HFFc6 (cell line): Measurements from ENCODE around the gene S100B. TPM values are rescaled to one million over a fixed set of nuclear protein-coding genes. Genes with fewer than 3 reads are reported as not detected.

Experiments
- DNase-seq: peaks from one replicate; pipeline ENCODE4 v3.0.0-alpha.2; 2018
- H3K27ac Mint-ChIP-seq: 2 replicates; pipeline ENCODE4 v1.8.0; 2020; ENCODE audit warnings: mild to moderate bottlenecking, mixed read lengths
- H3K27me3 Mint-ChIP-seq: 2 replicates; pipeline ENCODE4 v1.8.0; 2021; ENCODE audit warnings: mild to moderate bottlenecking, moderate library complexity, mixed read lengths; ENCODE audit not compliant: insufficient read depth
- H3K36me3 Mint-ChIP-seq: 2 replicates; pipeline ENCODE4 v1.8.0; 2021; ENCODE audit warnings: low read depth, mixed read lengths
- H3K4me1 Mint-ChIP-seq: 2 replicates; pipeline ENCODE4 v1.8.0; 2020; ENCODE audit warnings: low read depth, mixed read lengths
- H3K4me3 Mint-ChIP-seq: 2 replicates; pipeline ENCODE4 v1.8.0; 2020; ENCODE audit warnings: mild to moderate bottlenecking, moderate library complexity, mixed read lengths
- H3K9me3 Mint-ChIP-seq: 2 replicates; pipeline ENCODE4 v1.8.0; 2020; ENCODE audit warnings: mild to moderate bottlenecking, mixed read lengths
- CTCF ChIP-seq: fragments of 200-600 bp; sonication (generic); IDR thresholded peaks from 2 replicates; pipeline ENCODE4 v1.5.0; 2021; ENCODE audit warnings: antibody characterized with exemption, mild to moderate bottlenecking
- total RNA-seq, 6 experiments: library from RNA; stranded (reverse); fragmentation: NEBNext Ultra II Directional; extraction: Animal tissue kit (Norgen Biotek cat#: 25700); gene quantifications; 2 replicates in 1 of 6; 3 replicates in 5 of 6; pipeline ENCODE4 v1.2.3, GENCODE V29; 2021

Gene S100B
- total RNA-seq, 6 experiments from 2014 or later, result not detected

GRCh38 chr21:46557919-46558392 lies 46.9 kb downstream of the S100B start:
- Mint-ChIP-seq H3K27me3 (peaks cover 2% of the 10 kb centered on the region; the same call in 1 of the 2 replicates), H3K36me3 (peaks cover 24% of the 10 kb centered on the region), H3K4me3 (no peak overlapping the region), H3K27ac (no peak overlapping the region), H3K4me1 (no peaks in the 10 kb centered on the region), H3K9me3 (no peaks in the 10 kb centered on the region)
- TF ChIP-seq CTCF, result no peak
- no peak for DNase-seq

GRCh38 chr21:46557469-46557868 lies 47.4 kb downstream of the S100B start:
- DNase-seq, result no peak
- H3K4me1 Mint-ChIP-seq, result no peaks in the 10 kb centered on the region
- no peaks in the 10 kb centered on the region for H3K9me3 Mint-ChIP-seq
- H3K27ac Mint-ChIP-seq, result no peak overlapping the region
- peaks cover 2% of the 10 kb centered on the region; the same call in 1 of the 2 replicates for H3K27me3 Mint-ChIP-seq
- H3K36me3 Mint-ChIP-seq, result peaks cover 23% of the 10 kb centered on the region
- H3K4me3 Mint-ChIP-seq, result no peak overlapping the region
- no peak for TF ChIP-seq CTCF

- H3K27me3 Mint-ChIP-seq, result peaks cover 2% of the 10 kb centered on the region; the same call in 1 of the 2 replicates
Measured at GRCh38 chr21:46556802-46557201, 48.1 kb downstream of the S100B start.

GRCh38 chr21:46555678-46556077 lies 49.2 kb downstream of the S100B start:
- no peak overlapping the region for H3K4me3 Mint-ChIP-seq
- H3K9me3 Mint-ChIP-seq, result no peaks in the 10 kb centered on the region
- no peak for DNase-seq
- H3K4me1 Mint-ChIP-seq, result no peaks in the 10 kb centered on the region
- no peak for TF ChIP-seq CTCF
- H3K36me3 Mint-ChIP-seq, result peaks cover 17% of the 10 kb centered on the region
- H3K27me3 Mint-ChIP-seq, result peaks cover 2% of the 10 kb centered on the region; the same call in 1 of the 2 replicates
- no peak overlapping the region for H3K27ac Mint-ChIP-seq

More at GRCh38 chr21:46556802-46557201, 48.1 kb downstream of the S100B start:
- H3K36me3 Mint-ChIP-seq, result peaks cover 17% of the 10 kb centered on the region
- no peak overlapping the region for H3K4me3 Mint-ChIP-seq
- no peak for TF ChIP-seq CTCF
- no peak overlapping the region for H3K27ac Mint-ChIP-seq
- no peak for DNase-seq
- H3K4me1 Mint-ChIP-seq, result no peaks in the 10 kb centered on the region
- no peaks in the 10 kb centered on the region for H3K9me3 Mint-ChIP-seq

- H3K9me3 Mint-ChIP-seq, result no peaks in the 10 kb centered on the region
- no peak for TF ChIP-seq CTCF
- H3K36me3 Mint-ChIP-seq, result peaks cover 20% of the 10 kb centered on the region
- H3K27ac Mint-ChIP-seq, result no peak overlapping the region
- H3K4me1 Mint-ChIP-seq, result no peaks in the 10 kb centered on the region
- no peak for DNase-seq
- H3K27me3 Mint-ChIP-seq, result peaks cover 2% of the 10 kb centered on the region; the same call in 1 of the 2 replicates
- no peak overlapping the region for H3K4me3 Mint-ChIP-seq
Measured at GRCh38 chr21:46555225-46555617, 49.7 kb downstream of the S100B start.
